GM12865 (cell line): ENCODE results near the gene RPA3.

ENCODE experiments used
- DNase-seq: peaks from one replicate; pipeline ENCODE4 v3.0.0; 2010; ENCODE audit warnings: low read depth
- H3K4me3 ChIP-seq: 2 replicates; pipeline ENCODE4 v1.5.1; 2011; ENCODE audit warnings: mild to moderate bottlenecking, low read depth, low read length, control low read depth
- CTCF ChIP-seq: IDR thresholded peaks from 2 replicates; pipeline ENCODE4 v1.5.1; 2011; ENCODE audit warnings: low read length, control low read depth, low read depth, inconsistent platforms; ENCODE audit not compliant: insufficient read depth; ENCODE audit errors: missing control alignments

Gene RPA3

DNA sequence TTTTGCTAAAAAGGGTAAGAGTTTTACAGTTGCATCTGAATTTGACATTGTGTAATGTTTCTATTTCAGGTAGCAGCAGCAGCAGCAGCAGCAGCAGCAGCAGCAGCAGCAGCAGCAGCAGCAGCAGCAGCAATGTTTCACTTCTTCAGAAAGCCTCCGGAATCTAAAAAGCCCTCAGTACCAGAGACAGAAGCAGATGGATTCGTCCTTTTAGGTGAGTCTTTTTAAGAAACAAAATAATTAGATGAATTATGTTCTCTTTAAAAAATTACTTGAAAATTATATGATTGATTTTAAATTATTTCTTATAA, 45.2 kb downstream of the RPA3 start:
- no peak for TF ChIP-seq CTCF
- H3K4me3 ChIP-seq: no peak overlapping the region
- DNase-seq: no peak

- no peak for DNase-seq
- H3K4me3 ChIP-seq: no peak overlapping the region
- no peak for TF ChIP-seq CTCF
Observed at GRCh38 chr7:7672545-7673239, 45.7 kb downstream of the RPA3 start.

GRCh38 chr7:7671361-7671760, 47.0 kb downstream of the RPA3 start:
- TF ChIP-seq CTCF: no peak
- DNase-seq: no peak
- no peak overlapping the region for H3K4me3 ChIP-seq

- no peak overlapping the region for H3K4me3 ChIP-seq
- no peak for DNase-seq
- TF ChIP-seq CTCF: no peak
Observed at GRCh38 chr7:7670490-7670889, 47.9 kb downstream of the RPA3 start.

DNA sequence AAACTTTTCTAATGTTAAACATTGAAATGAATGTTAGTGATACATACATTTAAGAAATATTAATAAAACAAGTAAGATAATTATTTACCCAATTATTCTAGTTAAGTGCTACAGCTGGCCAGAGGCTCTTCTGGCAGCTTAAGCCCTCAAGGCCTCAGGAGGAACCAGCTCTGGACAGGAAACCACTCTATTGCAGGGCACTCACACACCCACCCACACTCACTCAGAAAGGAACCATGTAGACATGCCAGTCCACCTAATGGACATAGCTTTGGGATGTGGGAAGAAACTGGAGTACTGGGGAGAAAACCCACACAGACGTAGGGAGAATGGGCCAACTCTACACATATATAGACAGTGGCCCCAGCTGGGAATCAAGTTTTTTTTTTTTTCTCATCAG, 49.7 kb downstream of the RPA3 start:
- no peak overlapping the region for H3K4me3 ChIP-seq
- no peak for TF ChIP-seq CTCF
- DNase-seq: no peak

DNA sequence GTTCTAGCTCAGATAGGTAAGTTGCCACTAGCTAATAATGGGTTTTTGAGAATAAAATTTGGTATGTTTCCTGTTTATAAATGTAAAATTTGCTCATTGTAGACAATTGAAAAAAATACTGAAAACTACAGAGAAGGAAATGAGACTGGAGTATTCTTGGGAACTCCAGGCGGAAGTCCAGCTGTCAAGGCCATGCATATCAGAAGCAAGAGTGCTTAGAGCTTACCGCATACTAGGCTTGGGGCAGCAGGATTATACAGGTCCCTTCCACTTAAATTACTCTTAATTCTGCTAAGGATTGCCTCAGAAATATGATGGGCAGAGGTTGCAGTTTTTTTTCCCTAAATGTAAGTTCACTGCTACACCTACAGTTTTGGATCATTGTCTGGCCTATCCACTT, 51.2 kb downstream of the RPA3 start:
- no peak overlapping the region for H3K4me3 ChIP-seq
- no peak for TF ChIP-seq CTCF
- no peak for DNase-seq

DNA sequence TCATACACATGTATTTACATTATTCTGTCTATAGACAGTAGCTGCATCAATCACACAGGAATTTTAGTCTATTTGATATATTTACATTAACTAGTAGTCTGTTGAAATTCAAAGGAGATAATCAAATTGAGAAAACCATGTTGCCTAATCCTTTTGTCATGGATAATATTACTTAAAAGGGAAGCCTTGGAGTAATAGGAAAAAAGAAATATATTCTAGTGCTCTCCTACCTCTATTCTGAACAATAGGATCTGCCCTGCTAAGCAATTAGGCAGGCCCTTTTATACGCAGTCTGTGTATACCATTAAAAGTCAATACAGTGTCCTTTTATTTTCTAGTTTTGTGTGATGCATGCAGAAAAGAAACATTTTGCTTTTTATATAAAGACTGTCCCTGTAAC, 53.4 kb downstream of the RPA3 start:
- H3K4me3 ChIP-seq: no peak overlapping the region
- TF ChIP-seq CTCF: no peak
- DNase-seq: no peak
